GM18861 (cell line): ENCODE data around the gene ENO3.

Experiments used
- ATAC-seq: cut with Tn5 transposase; IDR thresholded peaks from one replicate; pipeline ENCODE4 v1.9.1; 2021; ENCODE audit not compliant: unreplicated experiment

Gene ENO3

DNA sequence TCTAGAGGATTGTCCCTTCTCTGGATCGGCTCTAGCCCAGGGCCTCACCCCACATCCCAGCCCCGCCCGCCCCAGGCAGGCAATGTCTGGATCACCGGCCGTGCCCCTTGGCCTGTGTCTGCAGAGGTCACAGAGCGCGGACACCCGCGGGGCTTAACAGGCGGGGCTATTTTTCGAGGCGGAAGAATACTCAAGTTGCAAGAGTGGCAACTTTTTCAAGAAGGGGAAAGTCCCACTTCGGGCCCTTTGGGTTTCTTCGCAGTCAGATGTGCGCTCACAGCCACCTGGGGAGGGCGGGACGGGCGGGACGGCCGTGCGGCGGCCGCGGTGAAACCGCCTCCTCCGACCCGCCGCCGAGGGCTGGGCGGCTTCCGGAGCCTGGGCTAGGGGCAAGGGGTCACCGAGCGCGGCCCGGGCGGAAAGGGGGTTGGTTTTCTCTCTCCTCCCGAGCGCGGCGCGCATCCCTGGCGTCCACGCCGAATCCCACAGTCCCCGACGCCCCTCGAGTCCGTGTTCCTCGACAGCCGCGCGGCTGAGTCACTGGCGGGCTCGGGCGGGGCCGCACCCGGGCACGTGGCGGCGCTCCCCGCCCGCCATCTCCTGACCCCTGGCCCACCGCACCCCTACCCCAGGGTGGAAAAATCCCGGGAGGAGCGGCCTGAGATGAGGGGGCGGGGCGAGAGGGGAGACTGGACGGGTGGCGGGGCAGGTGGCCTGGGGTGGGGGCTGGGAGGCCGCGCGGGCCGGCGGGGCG lies 1.4 kb upstream of the ENO3 start:
- ATAC-seq: no peak

- no peak for ATAC-seq
Measured at GRCh38 chr17:4950075-4950745, 709 bp upstream of the ENO3 start.

DNA sequence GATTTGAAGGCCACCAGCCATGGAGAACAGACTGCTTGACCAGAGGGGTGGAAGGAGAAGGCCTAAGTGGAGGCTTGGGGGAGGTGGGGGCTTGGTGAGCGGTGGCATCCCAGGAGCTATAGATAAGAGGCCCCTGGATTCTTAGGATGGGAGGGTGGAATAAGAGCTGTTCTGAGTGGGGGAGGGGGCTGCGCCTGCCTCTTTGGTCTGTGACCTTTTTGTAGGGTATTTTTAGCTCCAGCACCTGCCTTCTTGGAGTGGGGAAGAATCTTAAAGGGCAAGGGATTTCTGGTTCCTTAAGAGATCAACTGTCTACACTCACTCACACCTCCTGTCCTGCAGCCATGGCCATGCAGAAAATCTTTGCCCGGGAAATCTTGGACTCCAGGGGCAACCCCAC lies 567 bp downstream of the ENO3 start:
- no peak for ATAC-seq

GRCh38 chr17:4953451-4953961 lies 2.6 kb downstream of the ENO3 start:
- no peak for ATAC-seq

- ATAC-seq: no peak
Measured at GRCh38 chr17:4955091-4955490, 4.2 kb downstream of the ENO3 start.

- no peak for ATAC-seq
Measured at GRCh38 chr17:4956493-4957061, 5.7 kb downstream of the ENO3 start.

- no peak for ATAC-seq
Measured at GRCh38 chr17:4958102-4958501, 7.2 kb downstream of the ENO3 start.

GRCh38 chr17:4959261-4959965 lies 8.5 kb downstream of the ENO3 start:
- ATAC-seq: no peak

DNA sequence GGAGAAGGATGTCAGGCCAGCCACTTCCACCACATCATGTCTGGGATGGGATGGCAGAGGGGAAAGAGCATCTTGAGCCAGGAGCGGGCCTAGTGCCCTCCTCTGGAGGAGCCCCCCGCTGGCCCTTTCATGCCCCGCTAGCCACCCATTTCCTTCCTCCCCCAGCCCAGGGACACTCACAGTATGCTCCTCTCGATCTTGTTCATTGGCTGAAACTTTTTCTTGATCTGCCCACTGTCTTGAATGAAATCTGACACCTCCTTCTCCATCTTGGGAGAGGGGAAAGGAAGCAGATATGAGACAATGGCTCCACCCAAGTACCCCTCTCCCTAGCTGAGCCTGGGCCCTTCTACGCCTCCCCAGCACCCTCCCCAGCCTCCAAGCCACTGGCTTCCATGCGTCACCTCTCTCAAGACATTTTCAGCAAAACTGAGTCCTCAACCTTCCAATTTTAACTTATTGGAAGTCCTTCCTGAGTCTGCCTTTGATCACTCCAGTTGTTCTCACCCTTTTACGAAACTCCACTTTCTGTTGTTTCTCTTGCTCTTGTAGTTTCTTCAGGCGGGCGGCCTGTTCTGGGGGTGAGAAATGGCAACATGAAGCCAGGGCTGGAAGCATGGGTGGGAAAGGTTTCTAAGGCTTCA lies 9.5 kb downstream of the ENO3 start:
- ATAC-seq: no peak

DNA sequence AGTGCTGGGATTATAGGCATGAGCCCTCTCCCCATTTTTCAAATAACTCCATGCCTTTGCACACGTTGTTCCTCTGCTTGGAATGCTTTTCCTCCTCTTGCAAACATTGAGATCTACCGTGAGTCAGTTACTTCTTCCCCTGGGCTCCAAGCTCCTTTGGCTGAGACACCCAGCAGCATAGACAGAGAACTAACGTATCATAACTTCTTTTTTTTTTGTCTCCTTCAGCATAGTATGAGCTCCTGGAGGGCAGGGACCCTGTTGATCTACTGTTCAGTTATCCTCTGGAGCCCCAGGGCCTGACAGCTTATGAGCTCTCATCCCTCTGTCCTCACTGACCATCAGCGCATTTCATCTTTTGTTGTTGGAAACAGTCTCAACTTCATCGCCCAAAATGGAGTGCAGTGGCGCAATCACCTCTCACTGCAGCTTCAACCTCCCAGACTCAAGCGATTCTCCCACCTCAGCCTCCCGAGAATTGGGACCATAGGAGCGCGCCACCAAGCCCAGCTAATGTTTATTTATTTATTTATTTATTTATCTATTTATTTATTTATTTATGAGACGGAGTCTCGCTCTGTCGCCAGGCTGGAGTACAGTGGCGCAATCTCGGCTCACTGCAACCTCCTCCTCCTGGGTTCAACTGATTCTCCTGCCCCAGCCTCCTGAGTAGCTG lies 14.5 kb downstream of the ENO3 start:
- ATAC-seq: no peak

DNA sequence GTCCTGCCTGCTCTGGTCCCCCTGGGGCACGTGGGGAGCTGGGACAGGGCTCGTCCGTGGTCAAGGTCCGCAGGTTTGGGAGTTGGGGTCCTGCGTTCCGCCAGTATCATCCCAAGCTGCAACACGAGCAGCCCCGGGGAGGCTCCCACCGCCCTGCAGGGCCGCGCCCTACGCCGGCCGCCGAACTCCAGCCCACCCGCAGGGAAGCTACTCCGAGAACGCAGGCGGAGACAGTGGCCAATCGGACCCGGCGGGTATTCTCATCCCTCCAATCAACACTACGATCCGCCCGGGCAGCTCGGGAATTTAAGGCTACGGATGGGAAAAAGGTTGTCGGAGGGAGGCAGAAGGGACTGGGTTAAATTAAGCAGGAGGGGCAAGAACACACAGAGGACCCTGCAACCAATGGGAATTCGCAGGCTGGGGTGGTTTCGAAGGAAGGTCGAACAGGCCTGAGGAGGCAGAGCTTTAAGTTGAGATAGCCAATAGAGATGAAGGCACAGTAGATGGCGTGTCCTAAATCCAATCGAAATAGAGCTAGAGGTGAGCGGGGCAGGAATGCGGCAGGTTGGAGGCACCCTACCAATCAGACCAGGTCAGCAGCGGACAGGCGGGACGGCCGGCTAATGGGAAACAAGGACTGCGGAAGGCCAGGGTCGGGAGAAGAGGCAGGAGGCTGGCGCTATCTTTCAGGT lies 16.1 kb downstream of the ENO3 start:
- ATAC-seq: peak; percentile 71

DNA sequence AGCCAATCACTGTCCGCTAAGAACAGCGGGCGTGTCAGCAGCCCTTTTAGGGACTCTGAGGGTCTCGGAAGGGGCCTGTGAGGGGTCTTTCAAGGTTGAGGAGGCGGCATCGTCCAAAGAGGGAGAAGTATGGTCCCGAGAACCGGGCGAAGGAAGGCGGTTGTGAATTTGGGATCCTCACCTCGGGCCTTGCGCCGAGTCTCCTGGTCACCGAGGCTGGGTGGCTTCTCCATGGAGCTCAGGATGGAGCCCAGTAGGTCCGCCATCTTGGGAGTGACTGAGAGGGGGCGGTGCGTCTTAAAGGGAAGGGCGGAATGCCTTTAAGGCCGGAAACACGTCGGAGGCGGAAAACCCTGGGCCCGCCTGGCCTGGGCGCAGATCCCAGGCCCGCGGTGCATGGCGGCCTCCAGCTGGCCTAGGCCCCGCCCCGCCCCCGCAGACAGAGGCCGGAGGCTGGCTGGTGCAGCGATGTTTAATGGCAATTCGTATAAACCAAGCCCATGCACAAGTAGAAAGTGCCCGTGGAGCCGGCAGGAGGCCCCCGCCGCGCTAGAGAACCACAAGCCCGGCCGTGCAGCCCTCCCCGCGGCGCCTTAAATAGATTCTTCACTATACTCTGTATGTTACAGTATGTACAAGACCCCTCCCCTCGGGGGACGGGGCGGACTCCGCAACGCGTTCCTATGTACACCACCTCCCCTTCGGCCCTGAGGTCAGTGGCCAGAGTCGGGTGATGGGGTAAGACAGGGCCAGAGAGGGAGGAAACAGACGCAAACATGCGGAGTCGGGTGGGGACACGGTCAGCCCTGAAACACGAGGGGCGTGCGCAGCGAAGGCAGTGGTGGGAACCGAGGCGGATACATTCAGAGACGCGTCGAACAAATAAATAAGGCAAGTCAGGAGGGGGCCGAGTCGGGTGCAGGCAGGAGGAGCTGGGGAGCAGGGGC lies 16.9 kb downstream of the ENO3 start, which contains the start of gene SPAG7:
SPAG7 (minus strand) TSS at position 279 of the 947 bp plus-strand sequence; CDS start at position 266, 13 bp downstream.
- ATAC-seq: peak; percentile 45

DNA sequence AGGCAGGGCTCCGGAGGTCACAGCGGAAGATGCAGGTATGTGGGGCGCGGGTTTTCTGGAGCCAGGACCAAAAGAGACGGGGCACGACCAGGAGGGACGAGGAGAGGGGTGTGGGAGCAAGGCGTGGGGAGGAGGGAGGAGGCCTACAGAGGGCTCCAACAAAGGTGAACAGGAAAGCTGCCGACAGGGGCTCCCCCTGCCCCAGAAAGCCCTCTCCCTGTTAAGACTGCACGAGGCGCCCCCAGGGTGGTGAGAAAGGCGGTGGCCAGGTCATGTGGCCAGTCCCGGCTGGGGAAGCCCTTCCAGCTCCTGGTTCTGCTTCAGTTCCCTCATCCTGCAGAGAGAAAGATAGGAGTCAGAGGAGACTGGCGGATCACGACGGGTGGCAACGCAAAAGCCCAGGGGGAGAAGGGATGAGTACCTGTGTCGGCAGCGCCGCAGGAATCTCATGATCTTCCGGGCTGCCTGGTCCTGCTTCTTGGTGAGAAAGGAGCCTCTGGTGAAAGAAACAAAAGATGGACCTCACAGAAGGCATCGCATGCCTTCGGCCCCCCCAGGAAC lies 17.6 kb downstream of the ENO3 start:
- no peak for ATAC-seq

DNA sequence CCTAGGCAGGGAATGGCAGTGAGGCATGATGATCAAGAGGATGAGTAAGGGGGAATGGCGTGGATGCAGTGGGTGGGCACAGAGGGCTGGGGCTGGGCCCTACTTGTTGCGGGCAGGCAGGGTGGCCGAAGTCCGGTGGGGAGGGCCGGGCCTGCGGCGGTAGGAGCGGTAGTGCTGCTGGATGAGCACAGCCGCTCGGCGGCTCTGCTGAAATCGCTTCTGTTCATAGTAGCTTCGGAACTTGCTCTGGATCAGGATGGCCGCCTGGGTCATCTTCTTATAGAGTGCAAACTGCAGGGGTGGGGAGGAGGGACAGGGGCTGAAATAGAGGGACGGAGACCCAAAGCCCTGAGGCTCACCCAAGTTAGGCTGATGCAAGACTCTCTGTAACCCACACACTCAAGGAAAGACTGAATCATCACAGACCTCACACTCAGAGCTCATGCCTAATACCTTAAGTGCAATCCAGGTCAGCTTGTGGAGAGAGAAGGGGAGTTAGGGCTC lies 18.2 kb downstream of the ENO3 start:
- no peak for ATAC-seq

- no peak for ATAC-seq
Measured at GRCh38 chr17:4969551-4970173, 18.7 kb downstream of the ENO3 start.

DNA sequence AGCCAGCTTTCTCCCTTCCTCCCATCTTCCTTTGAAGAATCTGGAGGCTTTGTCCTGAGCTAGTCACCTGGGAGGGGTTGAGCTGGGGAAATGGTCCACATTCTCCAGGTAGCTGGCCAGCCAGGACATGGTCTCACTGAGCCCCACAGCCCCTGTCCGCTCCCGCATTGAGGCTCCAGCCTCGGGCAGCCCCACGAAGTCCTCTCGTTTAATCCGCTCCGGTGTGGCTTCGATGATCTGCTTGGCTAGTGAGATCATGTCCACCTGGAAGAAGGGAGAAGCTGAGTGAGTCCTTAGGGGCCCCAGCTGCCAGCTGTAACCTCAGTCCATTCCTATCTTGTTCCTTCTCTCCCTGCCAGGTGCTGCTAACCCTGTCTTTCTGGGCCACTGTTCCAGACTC lies 19.4 kb downstream of the ENO3 start:
- no peak for ATAC-seq

GRCh38 chr17:4971826-4972225 lies 20.9 kb downstream of the ENO3 start:
- ATAC-seq: no peak

DNA sequence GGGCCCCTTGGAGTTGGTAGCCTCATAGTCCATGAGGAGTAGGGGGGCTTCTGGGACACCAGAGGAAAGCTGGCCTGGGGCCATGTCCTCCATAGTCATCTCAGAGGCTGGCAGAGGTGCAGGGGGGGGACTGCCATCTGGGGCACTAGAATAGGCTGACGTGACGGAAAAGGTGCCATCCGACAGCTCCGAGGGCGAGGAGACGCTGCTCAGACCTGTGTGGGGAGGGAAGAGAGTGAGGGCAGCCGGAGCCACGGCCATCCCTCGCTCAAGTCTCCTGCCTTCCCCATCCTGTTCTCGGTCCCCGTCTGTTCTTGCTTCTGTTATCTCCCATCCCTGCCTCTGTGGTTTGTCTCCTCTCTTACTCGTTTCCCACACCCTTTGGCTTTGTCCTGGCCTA lies 21.4 kb downstream of the ENO3 start:
- ATAC-seq: no peak
